Activated CD4-positive, alpha-beta T cell treated with anti-CD3 and anti-CD28 coated beads, Interleukin-2, Interleukin-4, amounts not matched to agents 100 ng/mL and 50 ng/mL, durations not matched to agents 16 hours and 8 hours (primary cell): ENCODE data around the gene CACNA2D2.
A peak's percentile ranks its signal among the peaks of the same experiment; 100 is the strongest.

ENCODE experiments used
- DNase-seq: peaks from one replicate; pipeline ENCODE4 v3.0.0-alpha.2; 2020; ENCODE audit warnings: low spot score

CACNA2D2 gene

GRCh38 chr3:50459785-50460184 lies 43.6 kb downstream of the CACNA2D2 start:
- no peak for DNase-seq

DNA sequence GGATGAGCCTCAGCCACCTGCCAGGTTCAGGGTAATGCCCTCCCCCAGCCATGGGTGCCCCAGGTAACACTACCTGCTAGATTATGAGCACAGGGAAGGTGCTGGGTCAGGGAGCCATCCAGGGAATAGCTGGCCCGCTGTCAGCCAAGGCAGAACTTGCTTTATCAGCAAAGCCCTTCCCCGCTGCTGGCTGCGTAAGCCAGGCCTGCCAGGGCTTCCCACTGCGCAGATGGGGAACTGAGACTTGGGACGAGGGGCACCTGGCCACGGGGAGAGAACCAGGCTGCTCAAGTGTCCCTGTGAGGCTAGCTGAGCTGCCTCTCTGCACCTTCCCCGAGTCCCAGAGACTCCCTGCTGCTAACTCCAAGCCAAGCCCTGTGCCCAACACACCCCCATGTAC lies 45.4 kb downstream of the CACNA2D2 start:
- no peak for DNase-seq

DNA sequence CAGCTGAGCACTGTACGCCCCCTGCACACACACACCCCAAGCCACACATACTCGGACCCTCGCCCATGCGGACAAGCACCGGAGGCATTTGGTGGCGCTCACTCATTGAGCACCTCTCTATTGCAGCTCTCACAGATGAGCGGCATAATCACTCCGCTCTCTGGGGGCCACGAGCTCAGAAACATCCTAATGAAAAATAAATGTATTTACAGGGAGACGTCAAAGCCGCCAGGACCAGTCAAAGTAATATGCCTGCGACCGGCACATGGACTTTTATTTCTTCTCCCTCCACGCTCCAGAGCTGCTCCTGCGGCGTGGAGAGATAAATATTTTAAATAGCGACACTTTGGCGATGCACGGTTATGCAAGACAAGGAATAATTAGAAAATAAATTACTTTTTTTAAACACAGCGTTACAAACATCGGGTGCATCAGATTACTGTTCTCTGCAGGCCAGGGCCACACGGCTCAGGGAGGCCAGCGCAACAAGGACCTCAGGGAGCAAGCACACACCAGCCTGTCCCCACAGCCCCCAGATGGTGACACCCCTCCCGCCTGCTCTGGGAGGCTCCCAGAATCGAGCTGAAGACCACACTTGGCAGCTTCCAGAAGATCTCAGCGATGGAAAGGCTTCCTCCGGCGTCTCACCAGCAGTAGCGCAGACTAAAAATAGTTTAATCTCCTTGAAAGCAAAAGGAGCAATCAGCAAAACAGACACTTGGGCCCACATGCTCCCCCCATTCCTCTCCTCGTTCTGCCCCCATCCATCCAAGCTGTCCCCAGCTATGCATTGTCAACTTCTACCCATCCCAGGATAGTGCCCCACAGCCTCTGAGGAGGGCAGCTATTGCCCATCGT lies 48.0 kb downstream of the CACNA2D2 start:
- DNase-seq: no peak

DNA sequence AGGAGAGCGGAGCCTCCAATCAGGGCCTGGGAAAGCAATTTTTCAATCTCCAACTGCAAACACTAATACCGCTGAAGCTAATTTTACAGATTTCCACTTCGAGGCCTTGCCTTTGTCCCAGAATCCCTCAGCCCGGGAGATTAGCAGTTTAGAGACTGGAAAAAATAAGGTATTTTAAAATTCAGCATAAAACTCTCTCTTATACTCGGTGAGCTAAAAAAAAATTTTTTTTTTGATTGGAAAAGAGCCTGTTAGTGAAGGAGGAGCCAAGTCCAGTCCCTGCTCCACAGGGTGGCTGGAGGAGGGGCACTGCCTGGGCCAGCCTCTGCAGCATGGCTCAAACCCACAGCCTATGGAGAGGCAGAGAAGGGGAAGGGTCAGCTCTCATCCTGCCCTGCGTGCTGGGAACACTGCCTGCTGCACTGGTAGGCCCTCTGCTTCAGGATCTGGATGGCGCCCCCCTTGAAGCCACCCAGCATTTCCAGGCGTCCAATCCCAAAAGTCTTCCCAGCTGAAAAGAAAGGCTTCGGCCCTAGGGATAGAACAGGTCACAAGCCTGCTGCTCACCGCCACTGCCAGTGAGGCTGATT lies 48.9 kb downstream of the CACNA2D2 start:
- no peak for DNase-seq

DNA sequence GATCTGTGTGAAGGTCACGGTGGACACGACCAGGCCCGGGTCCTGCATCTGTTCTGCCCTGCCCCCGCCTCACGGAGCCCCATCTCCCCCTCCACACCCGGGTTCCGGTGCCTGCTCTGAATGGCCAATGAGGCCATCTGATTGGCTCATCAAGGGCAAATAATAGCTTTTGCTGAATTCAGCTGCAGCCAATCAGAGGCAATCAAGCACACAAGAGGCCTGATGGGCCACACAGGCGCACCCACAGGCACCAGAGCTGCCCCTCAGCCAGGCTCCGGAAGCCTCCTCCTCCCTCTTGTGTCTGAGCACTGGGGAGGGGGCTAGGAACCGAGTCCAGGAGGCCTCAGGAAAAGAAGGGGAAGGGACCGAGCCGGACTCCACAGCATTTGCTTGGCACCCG lies 49.5 kb downstream of the CACNA2D2 start:
- no peak for DNase-seq

DNA sequence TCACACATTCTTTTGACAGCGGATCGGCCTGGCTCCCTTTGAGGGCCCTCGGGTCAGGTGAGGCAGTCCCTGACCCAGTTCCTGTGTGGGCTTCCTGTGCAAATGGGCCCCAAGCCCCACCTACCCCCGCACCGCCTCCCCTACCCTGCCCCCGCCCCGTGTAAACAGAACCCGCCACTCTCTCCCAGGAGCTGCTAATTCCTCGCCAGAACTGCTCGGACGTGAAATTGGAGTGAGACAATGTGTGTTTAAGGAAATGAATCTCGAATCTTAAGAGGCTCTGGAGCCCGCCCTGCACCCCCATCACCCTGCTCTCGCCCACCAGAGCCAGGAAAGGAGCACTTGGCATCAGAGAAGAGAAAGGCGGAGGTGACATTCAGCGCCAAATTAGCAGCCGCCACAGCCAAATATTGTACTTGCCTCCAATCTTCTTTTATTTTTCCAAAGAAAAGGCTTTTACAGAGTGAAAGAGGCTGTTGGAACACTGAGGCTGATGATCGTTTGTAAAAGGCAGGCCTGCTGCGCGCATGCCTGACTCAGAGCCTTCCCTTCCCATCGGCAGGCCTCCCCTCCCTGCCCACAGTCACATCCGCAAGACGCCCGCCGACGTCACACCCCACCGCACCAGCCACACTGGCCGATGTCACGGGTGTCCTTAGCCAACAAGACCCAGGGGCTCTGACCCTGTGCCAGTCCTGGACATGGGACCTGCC lies 53.1 kb downstream of the CACNA2D2 start:
- DNase-seq: peak; percentile 40

DNA sequence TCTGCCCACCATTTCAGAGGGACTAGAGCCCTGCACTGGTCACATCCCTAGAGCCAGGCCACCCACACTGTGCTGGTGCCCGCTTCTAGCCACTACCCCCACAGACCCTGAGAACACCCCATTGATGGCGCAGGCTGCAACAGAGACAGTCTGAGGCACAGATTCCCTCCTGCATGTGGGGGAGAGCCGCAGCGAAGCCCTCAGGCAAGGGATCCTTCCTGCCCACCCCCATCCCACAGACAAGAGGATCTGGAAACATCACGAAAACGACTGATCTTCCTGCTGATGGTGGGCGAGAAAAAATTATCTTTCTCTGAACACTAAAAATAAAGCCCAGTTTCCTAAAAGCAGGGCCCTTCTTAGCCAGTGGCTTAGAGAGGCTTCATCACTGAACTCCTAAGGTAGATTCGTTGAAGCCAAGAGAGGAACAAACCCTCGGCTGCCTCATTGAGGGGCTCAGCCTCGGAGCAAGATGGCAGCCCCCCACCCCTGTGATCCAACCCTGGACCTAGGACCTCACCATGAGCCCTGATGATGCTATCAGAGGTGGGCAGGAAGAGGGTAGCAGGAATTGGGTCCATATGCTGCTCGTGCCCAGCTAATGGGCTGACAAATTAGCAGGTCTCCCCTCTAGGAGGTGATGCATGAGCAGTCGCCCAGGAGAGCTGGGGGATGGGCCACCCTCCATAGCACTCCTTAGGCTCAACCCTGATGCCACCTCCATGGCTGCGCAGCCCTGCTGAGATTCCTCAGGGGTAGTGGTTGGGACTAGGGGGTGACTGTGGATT lies 54.5 kb downstream of the CACNA2D2 start:
- DNase-seq: no peak

DNA sequence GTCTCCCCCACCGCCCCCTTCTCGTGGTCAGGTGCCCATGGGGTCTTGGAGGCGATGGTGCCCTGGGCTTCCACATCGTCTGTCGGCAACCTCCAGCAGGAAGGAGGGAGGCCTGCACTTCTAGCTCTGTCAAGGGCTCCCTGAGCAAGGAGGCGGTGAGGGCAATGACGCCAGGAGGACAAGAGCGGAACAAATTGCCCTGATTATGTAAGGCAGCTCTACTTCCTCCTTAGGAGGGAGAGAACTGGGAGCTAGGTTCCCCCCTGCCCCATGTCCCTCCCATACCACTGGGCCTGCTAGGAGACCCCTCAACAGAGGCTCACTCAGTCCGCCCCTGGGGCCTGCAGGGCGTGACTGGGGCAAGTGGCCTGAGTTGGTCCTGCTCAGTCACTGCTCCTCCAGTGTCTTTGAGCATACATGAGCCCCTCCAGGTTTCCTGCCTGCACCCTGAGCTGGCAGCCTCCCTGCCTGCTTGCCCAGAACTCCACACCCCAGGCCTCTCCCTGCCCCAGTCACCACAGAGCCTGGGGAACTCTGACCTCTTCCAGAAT lies 56.1 kb downstream of the CACNA2D2 start:
- no peak for DNase-seq

GRCh38 chr3:50445919-50446318 lies 57.5 kb downstream of the CACNA2D2 start:
- no peak for DNase-seq

GRCh38 chr3:50444782-50445181 lies 58.7 kb downstream of the CACNA2D2 start:
- no peak for DNase-seq

DNA sequence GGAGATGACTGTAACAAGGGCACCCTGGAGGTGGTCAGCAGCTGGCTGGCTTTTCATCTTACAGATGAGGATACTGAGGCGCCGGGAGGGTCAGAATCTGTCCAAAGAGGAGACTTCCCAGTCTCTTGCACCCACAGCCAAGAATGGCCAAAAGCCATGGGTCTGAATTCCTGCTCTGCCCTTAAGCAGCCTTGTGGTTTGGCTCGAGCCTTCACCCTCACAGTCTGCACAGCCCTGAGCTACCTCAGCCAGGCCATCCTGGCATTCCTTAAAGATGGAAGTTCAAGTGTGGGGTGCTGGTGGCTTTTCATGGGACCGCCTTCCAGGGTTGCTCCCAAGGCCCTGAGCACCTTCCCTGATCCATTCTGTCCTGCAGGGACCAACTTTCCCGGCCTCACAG lies 59.2 kb downstream of the CACNA2D2 start:
- DNase-seq: no peak

- no peak for DNase-seq
Measured at GRCh38 chr3:50442945-50443579, 60.4 kb downstream of the CACNA2D2 start.

DNA sequence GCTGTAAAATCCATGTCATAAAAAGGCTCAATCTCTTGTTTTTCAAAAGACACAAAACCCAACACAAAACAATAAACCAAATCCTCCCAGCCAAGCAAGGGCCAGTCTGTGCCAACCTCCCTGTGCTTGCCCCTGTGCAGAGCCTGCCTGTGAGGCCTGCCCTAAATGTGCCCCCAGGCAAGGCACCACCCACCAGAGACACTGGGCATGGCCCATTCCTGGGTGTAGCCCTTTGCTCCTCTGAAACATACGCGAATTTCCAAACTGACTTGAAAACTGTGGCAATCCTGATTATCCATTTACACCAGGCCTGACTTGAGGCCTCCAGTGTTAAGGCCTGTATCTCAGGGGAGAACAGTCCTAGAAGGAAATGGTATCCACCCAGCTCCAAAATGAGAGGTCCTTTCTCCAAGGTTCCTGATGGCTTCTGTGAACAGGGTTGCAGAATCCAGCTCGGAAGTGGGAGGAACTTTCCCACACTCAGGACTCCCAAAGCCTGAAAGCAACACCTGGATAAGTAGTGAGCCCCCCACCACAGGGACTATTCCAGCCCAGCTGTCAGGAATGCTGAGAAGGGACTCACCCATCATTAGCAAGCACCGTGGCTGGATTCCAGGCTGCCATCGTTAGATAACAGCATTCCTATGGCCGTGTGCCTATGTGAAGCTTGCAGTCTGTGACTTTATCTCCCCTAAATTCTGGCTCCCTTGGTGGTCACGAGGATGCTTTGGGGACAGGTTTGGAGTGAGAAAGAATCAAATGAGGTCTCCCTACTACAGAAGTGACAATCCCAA lies 61.8 kb downstream of the CACNA2D2 start:
- no peak for DNase-seq

GRCh38 chr3:50436114-50436674 lies 67.2 kb downstream of the CACNA2D2 start:
- peak; percentile 72 for DNase-seq

DNA sequence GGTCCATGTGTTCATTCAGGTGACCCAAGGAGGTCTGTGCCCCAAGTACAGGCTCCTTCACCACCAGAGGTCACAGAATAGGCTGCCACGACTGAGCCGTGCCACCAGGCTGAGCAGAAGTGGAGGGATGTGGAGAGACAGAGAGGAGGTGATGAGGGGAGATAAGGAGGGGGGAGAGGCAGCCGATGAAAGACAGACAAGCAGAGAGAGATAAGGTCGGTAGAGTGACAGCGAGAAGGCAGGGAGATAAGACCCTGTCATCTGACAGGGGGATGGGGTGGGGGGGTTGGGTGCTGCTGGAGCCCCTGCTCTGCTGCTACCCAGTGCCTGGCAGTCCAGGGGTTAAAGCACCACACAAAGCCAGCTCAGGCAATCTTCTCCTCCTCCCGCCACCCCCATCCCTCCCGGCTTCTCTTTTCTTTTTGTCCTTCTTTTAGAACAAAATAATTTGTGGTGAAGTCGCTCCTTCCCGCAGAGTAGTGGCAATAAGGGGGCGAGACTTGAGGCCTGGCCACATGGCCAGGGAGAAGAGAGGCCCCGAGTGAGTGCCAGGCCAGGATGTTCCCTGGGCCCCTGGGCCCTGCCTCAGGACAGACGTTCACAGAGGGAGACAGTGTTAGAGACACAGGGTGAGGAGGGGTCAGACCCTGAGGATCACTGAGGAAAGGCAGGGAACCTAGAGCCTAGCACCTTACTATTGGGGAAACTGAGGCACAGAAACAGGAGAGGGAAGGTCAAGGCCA lies 67.9 kb downstream of the CACNA2D2 start:
- DNase-seq: no peak

DNA sequence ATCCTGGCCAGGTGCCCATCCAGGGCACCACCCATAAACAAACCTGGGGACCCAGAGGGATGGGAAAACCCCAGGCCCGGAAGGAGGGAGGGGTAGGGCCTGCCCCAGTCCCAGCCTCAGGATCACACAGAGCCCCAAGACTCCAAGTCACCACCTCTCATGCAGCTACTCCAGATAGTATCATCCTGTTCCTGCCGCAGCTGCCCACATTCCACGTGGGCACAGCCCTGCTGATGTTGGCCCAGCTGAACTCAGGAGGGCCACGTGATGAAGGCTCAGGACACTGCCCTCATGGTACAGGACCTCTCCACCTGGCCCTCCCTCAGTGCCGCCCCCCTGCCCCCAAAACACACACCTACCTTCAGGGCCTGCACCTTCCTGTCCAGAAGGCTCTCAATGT lies 69.5 kb downstream of the CACNA2D2 start:
- DNase-seq: no peak

- no peak for DNase-seq
Measured at GRCh38 chr3:50430950-50431435, 72.4 kb downstream of the CACNA2D2 start.

GRCh38 chr3:50430191-50430590 lies 73.2 kb downstream of the CACNA2D2 start:
- no peak for DNase-seq

DNA sequence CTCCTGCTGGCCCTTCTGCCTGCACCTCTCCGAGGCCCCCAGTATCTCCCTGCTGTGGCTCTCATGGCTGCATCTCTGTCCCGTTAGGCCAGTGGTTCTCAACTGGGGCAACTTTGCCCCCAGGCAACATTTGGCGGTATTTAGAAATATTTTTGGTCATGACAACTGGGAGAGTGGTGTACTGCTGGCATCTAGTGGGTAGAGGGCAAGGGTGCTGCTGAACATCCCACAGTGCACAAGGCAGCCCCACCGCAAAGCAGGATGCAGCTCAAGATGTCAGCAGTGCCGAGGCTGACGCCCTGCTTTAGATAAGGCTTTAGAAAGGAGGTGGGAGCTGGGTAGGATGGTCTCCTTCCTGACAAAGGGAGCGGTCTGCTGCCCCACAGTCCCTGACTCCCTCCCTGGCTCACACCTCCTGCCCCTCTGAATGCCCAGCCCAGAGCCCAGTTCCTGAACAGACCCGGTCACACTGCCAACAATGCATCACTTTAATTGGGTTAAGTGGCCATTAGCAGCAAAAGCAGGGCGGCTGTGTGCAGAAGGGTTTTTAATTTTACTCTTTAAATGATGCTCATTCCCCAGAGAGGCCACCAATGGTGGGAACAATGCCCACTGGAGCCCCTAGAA lies 75.3 kb downstream of the CACNA2D2 start:
- no peak for DNase-seq
